ENCODE results near the gene KBTBD7. TPM values are rescaled to one million over a fixed set of nuclear protein-coding genes. Genes with fewer than 3 reads are reported as not detected.

Gene KBTBD7
- total and polyA plus RNA-seq, 9 of the 15 experiments (the other 6 are each of a cell fraction or from before 2014, with no cell fraction given) = 1.8 to 4.4 (median 3.3) TPM

DNA sequence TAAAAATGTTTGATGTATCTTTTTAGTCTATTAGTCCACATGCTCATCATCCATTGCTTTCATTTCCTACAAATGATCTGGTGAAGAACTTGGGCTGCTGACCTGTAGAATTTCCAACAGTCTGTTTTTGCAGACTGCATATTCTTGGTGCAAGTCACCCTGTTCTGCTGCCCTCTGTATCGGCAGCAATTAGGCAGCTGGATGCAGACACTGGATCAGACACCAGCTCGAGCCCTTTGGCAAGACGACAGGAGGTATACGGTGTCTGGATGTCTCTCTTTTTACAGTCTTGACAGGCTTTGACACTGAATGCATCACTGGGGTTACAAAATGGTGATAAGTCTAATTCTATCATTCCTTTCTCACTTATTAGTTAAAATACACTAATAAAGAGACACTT, 47.3 kb upstream of the KBTBD7 start:
- H3K4me1 ChIP-seq (replicated peaks in 1 of 2; ENCODE audit: control insufficient read depth in 2 of 2, insufficient read depth in 2 of 2, low read length in 2 of 2) = no peaks in the 10 kb centered on the region
- ChIA-PET CTCF (ENCODE audit: low intra/inter-chr PET ratio) (no interaction called here), POLR2A (no interaction called here)
- TF ChIP-seq, protein P1, sequence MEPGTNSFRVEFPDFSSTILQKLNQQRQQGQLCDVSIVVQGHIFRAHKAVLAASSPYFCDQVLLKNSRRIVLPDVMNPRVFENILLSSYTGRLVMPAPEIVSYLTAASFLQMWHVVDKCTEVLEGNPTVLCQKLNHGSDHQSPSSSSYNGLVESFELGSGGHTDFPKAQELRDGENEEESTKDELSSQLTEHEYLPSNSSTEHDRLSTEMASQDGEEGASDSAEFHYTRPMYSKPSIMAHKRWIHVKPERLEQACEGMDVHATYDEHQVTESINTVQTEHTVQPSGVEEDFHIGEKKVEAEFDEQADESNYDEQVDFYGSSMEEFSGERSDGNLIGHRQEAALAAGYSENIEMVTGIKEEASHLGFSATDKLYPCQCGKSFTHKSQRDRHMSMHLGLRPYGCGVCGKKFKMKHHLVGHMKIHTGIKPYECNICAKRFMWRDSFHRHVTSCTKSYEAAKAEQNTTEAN (CRISPR knock-in tag; IDR thresholded peaks at IDR 0.05) = no peak
- no peak for TF ChIP-seq PCBP1 (IDR thresholded peaks at IDR 0.05; ENCODE audit: low read depth, low read length, poor library complexity, severe bottlenecking)
- no peak for TF ChIP-seq FOXJ2 (tag; IDR thresholded peaks at IDR 0.05)
- TF ChIP-seq, protein P2, sequence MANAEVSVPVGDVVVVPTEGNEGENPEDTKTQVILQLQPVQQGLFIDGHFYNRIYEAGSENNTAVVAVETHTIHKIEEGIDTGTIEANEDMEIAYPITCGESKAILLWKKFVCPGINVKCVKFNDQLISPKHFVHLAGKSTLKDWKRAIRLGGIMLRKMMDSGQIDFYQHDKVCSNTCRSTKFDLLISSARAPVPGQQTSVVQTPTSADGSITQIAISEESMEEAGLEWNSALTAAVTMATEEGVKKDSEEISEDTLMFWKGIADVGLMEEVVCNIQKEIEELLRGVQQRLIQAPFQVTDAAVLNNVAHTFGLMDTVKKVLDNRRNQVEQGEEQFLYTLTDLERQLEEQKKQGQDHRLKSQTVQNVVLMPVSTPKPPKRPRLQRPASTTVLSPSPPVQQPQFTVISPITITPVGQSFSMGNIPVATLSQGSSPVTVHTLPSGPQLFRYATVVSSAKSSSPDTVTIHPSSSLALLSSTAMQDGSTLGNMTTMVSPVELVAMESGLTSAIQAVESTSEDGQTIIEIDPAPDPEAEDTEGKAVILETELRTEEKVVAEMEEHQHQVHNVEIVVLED (CRISPR knock-in tag; IDR thresholded peaks at IDR 0.05) = no peak
- TF ChIP-seq NFXL1 (CRISPR knock-in tag; IDR thresholded peaks at IDR 0.05) = no peak
- TF ChIP-seq HMGN3 (IDR thresholded peaks at IDR 0.05; ENCODE audit: borderline replicate concordance, extremely low read depth, insufficient read length, low read depth, low read length) = no peak
- TF ChIP-seq ZNF79 (CRISPR knock-in tag; IDR thresholded peaks at IDR 0.05; ENCODE audit: low read depth) = no peak
- no peak for TF ChIP-seq SIN3B (IDR thresholded peaks at IDR 0.05; ENCODE audit: low read depth)
- TF ChIP-seq FOXP1 (CRISPR knock-in tag; IDR thresholded peaks at IDR 0.05) = no peak
- TF ChIP-seq ZC3H8 (IDR thresholded peaks at IDR 0.05) = no peak
- no peak for TF ChIP-seq MED1 (CRISPR knock-in tag; IDR thresholded peaks at IDR 0.05; ENCODE audit: borderline replicate concordance)
- no peak for TF ChIP-seq SMARCA4 (IDR thresholded peaks at IDR 0.05)
- TF ChIP-seq PHF21A (IDR thresholded peaks at IDR 0.05; ENCODE audit: borderline replicate concordance, low read depth) = no peak
- TF ChIP-seq, protein P3, sequence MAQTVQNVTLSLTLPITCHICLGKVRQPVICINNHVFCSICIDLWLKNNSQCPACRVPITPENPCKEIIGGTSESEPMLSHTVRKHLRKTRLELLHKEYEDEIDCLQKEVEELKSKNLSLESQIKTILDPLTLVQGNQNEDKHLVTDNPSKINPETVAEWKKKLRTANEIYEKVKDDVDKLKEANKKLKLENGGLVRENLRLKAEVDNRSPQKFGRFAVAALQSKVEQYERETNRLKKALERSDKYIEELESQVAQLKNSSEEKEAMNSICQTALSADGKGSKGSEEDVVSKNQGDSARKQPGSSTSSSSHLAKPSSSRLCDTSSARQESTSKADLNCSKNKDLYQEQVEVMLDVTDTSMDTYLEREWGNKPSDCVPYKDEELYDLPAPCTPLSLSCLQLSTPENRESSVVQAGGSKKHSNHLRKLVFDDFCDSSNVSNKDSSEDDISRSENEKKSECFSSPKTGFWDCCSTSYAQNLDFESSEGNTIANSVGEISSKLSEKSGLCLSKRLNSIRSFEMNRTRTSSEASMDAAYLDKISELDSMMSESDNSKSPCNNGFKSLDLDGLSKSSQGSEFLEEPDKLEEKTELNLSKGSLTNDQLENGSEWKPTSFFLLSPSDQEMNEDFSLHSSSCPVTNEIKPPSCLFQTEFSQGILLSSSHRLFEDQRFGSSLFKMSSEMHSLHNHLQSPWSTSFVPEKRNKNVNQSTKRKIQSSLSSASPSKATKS (CRISPR knock-in tag; IDR thresholded peaks at IDR 0.05) = no peak
- TF ChIP-seq, protein P4, sequence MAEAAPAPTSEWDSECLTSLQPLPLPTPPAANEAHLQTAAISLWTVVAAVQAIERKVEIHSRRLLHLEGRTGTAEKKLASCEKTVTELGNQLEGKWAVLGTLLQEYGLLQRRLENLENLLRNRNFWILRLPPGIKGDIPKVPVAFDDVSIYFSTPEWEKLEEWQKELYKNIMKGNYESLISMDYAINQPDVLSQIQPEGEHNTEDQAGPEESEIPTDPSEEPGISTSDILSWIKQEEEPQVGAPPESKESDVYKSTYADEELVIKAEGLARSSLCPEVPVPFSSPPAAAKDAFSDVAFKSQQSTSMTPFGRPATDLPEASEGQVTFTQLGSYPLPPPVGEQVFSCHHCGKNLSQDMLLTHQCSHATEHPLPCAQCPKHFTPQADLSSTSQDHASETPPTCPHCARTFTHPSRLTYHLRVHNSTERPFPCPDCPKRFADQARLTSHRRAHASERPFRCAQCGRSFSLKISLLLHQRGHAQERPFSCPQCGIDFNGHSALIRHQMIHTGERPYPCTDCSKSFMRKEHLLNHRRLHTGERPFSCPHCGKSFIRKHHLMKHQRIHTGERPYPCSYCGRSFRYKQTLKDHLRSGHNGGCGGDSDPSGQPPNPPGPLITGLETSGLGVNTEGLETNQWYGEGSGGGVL (CRISPR knock-in tag; IDR thresholded peaks at IDR 0.05) = no peak
- no peak for TF ChIP-seq ZNF146 (CRISPR knock-in tag; IDR thresholded peaks at IDR 0.05; ENCODE audit: unreplicated experiment)
- H3K9me1 ChIP-seq (ENCODE audit: control insufficient read depth, insufficient read depth, low read length) = no peaks in the 10 kb centered on the region
- no peaks in the 10 kb centered on the region for H3K27me3 ChIP-seq (ENCODE audit: control insufficient read depth in 2 of 2, insufficient read depth in 2 of 2, low read length in 2 of 2)
- no peaks in the 10 kb centered on the region for H4K20me1 ChIP-seq (replicated peaks; ENCODE audit: control insufficient read depth, insufficient read depth, low read length)
- in situ Hi-C loops (cut with MboI) = no loop called here
- intact Hi-C loops (cut with micrococcal nuclease) = no loop called here
- H3K79me2 ChIP-seq (ENCODE audit: control insufficient read depth, insufficient read depth, low read length) = no peaks in the 10 kb centered on the region
- H3K27ac ChIP-seq (ENCODE audit: extremely low read depth, low read depth, low read length) = no peak overlapping the region
- H3K9me3 ChIP-seq (replicated peaks; ENCODE audit: control insufficient read depth, insufficient read depth, low read depth, low read length) = no peaks in the 10 kb centered on the region
- 90% methylated on average over 4 of the region's 4 CpGs for WGBS (ENCODE audit: insufficient coverage, low coverage, missing lambda C conversion rate)
- FAIRE-seq (no peak), ATAC-seq (no peak), DNase-seq (ENCODE audit: extremely low read depth in 1 of 4, low spot score in 3 of 4) (no peak)
- H3K36me3 ChIP-seq (ENCODE audit: control insufficient read depth, insufficient read depth, low read length) = peaks cover 20% of the 10 kb centered on the region; the same call in 2 of the 3 replicates
- no peak overlapping the region for H3K9ac ChIP-seq (ENCODE audit: insufficient read depth in 1 of 2, low read depth in 2 of 2, low read length in 2 of 2)
- H3K4me3 ChIP-seq = no peak overlapping the region
- no TSS peak for BruUV-seq (replicated peaks)
- no peak overlapping the region for H2AFZ ChIP-seq (ENCODE audit: low read depth, low read length)
- H3K4me2 ChIP-seq (ENCODE audit: insufficient read depth, low read length) = no peak overlapping the region
